GM12872 (cell line): ENCODE data around the gene TSPAN11.

Experiments used
- TF ChIP-seq, protein P1 (sequence below): IDR thresholded peaks from 3 replicates; pipeline ENCODE4 v1.5.1; 2011; ENCODE audit warnings: low read depth, mild to moderate bottlenecking, low read length, moderate library complexity; ENCODE audit not compliant: insufficient read depth

The TSPAN11 gene

DNA sequence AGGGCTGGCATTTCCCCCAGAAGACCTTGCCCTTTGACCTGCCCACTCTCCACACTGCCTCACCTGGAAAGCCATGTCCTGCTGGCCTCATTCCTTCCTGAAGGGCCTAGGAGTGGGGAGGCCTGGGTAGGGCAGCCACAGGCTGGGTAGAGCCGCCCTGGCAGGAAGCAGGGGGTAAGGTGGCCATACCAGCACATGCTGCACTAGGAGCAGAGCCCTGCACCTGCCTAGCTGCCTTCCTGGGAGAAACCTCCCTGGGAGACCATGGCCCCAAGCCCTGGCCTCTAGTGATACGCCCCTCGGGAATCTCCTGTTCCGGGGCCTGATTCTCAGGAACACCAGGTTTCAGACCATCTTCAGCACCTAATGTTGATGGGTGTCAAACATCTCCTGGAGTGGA, 65.8 kb downstream of the TSPAN11 start:
- TF ChIP-seq, protein P1, sequence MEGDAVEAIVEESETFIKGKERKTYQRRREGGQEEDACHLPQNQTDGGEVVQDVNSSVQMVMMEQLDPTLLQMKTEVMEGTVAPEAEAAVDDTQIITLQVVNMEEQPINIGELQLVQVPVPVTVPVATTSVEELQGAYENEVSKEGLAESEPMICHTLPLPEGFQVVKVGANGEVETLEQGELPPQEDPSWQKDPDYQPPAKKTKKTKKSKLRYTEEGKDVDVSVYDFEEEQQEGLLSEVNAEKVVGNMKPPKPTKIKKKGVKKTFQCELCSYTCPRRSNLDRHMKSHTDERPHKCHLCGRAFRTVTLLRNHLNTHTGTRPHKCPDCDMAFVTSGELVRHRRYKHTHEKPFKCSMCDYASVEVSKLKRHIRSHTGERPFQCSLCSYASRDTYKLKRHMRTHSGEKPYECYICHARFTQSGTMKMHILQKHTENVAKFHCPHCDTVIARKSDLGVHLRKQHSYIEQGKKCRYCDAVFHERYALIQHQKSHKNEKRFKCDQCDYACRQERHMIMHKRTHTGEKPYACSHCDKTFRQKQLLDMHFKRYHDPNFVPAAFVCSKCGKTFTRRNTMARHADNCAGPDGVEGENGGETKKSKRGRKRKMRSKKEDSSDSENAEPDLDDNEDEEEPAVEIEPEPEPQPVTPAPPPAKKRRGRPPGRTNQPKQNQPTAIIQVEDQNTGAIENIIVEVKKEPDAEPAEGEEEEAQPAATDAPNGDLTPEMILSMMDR = no peak

DNA sequence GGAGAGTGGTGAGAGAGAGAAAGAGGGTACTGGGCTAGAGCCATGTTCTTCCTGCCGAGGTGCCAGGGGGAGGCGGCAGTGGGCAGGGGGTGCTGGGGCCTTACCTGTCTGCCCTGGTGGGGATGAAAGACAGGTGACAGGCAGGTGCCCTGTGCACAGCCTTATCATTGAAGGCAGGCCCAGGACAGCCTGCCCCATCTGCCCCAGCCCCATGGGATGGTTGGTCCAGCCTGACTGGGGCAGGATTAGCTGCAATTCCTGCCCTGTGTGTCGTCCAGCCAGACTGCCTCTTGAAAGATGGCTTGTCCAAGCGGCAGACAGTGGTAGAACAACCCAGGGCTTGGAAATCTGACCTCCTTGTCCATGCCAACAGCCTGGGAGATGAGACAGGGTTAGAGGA, 67.2 kb downstream of the TSPAN11 start:
- TF ChIP-seq, protein P1 = no peak

DNA sequence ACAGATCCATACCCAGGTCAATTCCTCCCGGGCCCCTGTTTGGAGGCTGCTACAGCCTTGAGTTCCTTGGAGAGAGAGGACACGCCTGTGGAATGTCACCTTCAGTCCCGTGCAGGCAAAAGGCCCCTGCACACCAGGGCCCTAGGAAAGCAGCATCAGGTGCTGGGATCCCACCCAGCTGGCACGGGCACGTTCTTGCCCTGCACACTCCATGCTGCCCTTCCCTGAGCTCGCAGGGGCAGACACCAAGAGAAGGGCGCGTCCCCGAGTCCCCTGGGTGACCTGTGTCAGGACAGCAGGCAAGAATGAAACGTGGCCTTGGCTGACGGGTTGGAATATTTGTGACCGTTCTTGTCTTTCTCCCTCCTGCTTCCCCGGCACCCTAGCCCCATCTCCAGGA, 67.7 kb downstream of the TSPAN11 start:
- TF ChIP-seq, protein P1 = no peak

DNA sequence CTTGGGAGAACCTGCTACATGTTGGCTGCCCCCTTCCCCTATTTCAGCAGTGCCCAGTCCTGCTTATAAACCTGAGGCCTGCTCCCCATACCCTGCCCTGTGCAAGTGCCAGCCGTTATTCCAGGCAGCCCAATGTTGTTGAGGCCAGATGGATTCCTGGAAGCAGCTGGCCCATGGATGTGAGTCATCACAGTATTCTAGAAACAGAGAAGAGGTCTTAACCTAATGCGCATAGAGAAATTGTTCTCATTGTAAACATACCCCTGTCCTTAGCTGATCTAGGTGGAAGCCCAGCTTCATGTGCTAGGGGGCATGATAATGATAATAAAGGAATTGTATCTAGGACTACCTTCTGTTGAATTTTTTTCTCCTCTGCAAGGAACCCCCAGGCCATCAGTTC, 69.7 kb downstream of the TSPAN11 start:
- TF ChIP-seq, protein P1 = no peak

DNA sequence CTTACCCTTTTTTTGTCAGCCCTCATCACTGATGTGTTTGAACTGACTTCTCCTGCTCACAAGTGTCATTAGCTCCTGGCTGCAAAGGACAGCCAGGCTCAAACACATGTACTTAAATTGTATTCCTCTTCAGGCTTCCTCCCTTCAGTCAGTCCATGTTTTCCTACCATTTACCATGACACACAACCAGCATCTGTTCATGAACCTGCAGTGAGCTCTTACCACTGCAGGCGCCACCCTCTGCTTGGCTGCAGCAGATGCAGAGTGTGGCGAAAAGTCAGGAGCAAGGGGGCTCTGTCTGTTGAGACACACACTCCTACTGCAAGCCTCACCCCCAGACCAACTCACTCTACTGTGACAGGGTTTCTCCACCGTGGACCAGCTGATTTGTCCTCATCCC, 70.2 kb downstream of the TSPAN11 start:
- TF ChIP-seq, protein P1 = no peak

DNA sequence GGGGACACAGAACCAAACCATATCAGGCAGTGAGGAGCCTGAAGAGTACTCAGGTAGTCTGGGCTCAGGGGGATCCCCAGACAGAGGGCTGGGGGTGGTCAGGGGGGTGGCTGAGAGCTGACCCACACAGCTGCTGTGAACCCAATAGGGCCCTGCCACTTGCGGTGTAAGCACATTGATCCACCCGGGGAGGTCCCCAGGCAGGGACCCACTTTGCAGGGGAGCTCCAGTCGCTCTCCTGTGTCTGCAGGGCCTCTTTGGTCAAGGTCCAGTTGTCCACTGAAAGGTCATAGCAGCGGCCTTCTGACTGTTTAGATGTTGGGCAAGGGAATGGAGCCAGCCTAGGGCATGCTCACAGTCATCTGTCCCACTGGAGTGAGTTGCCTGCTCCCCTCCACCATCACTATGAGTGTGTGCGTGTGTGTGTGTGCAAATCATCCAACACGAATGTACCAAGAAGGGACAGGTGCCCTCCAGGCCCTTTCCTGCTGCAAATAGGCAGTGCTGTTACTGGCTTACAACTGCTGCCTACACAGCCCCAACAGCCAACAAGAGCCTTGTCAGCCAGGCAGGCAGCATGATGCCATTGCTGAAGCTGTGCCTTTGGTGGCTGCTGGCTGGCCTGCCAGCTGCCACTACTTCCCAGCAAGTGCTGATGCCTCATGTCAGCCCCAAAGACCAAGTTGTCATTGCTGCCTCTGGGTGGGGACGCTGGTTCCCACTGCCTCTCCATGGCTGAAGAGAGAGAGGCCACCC, 71.3 kb downstream of the TSPAN11 start:
- TF ChIP-seq, protein P1 = no peak

DNA sequence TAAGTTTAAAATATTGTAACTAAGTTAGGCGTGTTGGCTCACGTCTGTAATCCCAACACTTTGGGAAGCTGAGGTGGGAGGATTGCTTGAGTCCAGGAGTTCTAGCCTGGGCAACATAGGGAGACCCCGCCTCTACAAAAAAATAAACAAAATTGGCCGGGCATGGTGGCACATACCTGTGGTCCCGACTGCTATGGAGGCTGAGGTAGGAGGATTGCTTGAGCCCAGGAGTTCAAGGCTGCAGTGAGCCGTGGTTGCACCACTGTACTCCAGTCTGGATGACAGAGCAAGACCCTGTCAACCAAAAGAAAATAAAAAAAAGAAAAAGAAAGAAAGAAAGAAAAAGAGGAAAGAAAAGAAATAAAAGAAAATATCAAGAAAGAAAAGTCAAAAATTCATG, 72.5 kb downstream of the TSPAN11 start:
- TF ChIP-seq, protein P1 = no peak
